ENCODE measurements around the gene C1QTNF9. TPM values are rescaled to one million over a fixed set of nuclear protein-coding genes. Genes with fewer than 3 reads are reported as not detected.
"Not testable (repeated sequence)": the region's sequence is repeated elsewhere in the genome, so short reads cannot be mapped to it uniquely, and the experiment has no call there.

C1QTNF9 gene
- total RNA-seq, 1 donor from 2014 or later = not detected

DNA sequence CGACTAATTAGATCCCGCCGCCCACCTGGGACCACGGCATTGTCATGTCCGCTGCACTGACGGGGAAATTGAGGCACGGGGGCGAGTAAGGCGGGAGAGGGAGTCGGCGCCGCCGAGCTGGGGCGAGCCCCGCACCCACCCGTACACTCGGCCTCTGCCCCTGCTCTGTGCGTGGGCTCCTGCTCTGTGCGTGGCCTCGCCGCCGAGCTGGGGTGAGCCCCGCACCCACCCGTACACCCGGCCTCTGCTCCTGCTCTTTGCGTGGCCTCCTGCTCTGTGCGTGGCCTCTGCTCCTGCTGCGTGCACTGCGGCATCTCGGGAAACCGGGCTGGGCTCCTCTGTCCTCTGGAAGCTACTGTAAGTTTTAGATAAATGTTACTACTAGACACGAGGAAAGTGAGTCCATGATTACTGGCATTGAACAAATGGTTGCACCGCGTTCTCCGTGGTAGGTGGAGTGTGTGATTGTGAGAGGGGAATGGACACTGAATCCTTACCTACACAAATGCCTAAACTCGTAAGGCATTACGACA, 826 bp upstream of the C1QTNF9 start:
- DNase-seq (ENCODE audit: low spot score in 2 of 2, unreplicated experiment in 2 of 2) = no peak
- Mint-ChIP-seq H3K27me3 (ENCODE audit: low read depth) (no peaks in the 10 kb centered on the region), H3K9me3 (no peaks in the 10 kb centered on the region), H3K36me3 (no peaks in the 10 kb centered on the region), H3K27ac (no peak overlapping the region), H3K4me3 (no peak overlapping the region), H3K4me1 (peaks cover 4% of the 10 kb centered on the region)
- TF ChIP-seq, protein P1, sequence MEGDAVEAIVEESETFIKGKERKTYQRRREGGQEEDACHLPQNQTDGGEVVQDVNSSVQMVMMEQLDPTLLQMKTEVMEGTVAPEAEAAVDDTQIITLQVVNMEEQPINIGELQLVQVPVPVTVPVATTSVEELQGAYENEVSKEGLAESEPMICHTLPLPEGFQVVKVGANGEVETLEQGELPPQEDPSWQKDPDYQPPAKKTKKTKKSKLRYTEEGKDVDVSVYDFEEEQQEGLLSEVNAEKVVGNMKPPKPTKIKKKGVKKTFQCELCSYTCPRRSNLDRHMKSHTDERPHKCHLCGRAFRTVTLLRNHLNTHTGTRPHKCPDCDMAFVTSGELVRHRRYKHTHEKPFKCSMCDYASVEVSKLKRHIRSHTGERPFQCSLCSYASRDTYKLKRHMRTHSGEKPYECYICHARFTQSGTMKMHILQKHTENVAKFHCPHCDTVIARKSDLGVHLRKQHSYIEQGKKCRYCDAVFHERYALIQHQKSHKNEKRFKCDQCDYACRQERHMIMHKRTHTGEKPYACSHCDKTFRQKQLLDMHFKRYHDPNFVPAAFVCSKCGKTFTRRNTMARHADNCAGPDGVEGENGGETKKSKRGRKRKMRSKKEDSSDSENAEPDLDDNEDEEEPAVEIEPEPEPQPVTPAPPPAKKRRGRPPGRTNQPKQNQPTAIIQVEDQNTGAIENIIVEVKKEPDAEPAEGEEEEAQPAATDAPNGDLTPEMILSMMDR (IDR thresholded peaks at IDR 0.05; ENCODE audit: unreplicated experiment) = no peak

DNA sequence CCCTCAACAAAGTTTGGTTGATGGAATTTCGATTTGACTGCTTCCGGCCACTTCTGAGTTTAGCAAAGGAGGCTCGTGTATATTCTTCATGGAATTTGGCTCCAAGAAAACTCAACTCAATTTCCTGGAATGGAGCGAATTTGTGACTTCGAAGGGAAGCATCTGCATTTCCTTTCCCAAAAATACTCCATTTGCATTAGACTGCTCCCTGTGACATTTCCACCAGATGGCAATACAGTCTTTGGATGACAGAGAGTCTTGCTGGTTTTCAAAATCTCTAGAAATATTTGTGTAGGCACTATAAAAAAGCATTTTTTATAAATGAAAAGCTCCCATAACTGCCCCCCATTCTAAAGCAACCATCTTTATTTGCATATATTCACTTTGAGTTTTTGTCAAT, 4.1 kb downstream of the C1QTNF9 start:
- H3K36me3 Mint-ChIP-seq = no peaks in the 10 kb centered on the region
- peaks cover 5% of the 10 kb centered on the region for H3K27me3 Mint-ChIP-seq (ENCODE audit: low read depth)
- no peaks in the 10 kb centered on the region for H3K4me1 Mint-ChIP-seq
- H3K9me3 Mint-ChIP-seq = peaks cover 4% of the 10 kb centered on the region
- no peak overlapping the region for H3K4me3 Mint-ChIP-seq
- no peak for DNase-seq (ENCODE audit: low spot score in 2 of 2, unreplicated experiment in 2 of 2)
- TF ChIP-seq, protein P1 (IDR thresholded peaks at IDR 0.05; ENCODE audit: unreplicated experiment) = no peak
- H3K27ac Mint-ChIP-seq = no peak overlapping the region

DNA sequence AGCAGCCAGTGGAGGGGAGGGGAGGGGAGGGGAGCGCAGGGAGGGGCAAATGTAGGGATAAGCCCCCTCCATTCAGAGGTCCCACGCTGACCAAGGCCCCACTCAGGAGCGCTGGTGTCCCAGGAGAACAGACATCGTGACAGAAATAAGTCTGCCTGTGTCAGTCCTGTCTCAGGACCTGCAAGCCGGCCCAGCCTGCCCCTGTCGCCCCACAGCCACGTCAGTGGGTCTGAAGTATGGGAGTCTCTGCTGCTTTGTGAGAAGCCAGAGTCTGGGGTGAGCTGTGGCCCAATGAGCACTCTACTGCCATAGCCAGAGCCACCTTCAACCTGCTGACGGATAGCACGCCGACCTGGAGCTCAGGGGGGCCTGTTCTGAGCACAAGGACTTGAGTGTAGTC, 8.5 kb downstream of the C1QTNF9 start:
- not testable (repeated sequence) for H3K27me3 Mint-ChIP-seq (ENCODE audit: low read depth); H3K4me1 Mint-ChIP-seq; H3K27ac Mint-ChIP-seq; H3K36me3 Mint-ChIP-seq; DNase-seq (ENCODE audit: low spot score in 2 of 2, unreplicated experiment in 2 of 2); H3K9me3 Mint-ChIP-seq; H3K4me3 Mint-ChIP-seq

DNA sequence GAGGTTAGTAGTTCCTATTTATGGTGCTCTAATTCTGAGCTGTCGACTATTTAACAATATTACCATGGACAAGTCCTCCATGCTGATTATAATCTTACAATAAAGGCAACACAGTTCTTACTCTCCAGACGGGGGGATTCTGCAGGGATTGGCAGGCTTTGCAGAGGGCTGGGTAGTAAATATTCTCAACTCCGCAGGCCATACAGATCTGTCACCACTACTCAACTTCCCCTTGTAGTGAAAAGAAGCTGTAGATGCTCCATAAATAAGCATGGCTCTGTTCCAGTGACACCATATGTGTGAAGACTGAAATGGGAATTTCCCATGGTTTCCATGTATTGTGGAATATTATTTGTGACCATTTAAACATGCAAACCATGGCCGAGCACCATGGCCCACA, 9.5 kb downstream of the C1QTNF9 start:
- DNase-seq (ENCODE audit: low spot score in 2 of 2, unreplicated experiment in 2 of 2); H3K4me1 Mint-ChIP-seq; H3K9me3 Mint-ChIP-seq; H3K27ac Mint-ChIP-seq; H3K36me3 Mint-ChIP-seq; H3K4me3 Mint-ChIP-seq; H3K27me3 Mint-ChIP-seq (ENCODE audit: low read depth): not testable (repeated sequence)

DNA sequence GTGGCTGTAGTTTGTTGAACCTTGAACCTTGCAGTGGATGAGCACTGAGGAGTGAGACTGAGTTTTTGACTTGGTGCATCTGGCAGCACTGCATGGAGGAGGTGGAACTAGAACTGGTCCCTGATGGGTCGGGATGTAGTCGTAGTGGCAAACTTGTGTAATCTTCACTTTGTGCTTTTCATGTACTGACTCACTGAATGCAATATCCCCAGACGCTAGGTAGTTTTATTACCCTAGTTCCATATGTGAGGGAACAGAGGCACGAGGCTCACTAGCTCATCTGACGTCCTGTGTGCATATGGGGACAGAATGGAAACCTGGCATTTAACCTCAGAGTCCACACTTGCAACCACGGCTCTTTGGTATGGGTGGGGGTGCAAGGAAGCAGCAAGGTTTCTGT, 10.3 kb downstream of the C1QTNF9 start:
- H3K4me3 Mint-ChIP-seq; H3K9me3 Mint-ChIP-seq; H3K36me3 Mint-ChIP-seq; H3K27ac Mint-ChIP-seq; H3K27me3 Mint-ChIP-seq (ENCODE audit: low read depth); H3K4me1 Mint-ChIP-seq; DNase-seq (ENCODE audit: low spot score in 2 of 2, unreplicated experiment in 2 of 2): not testable (repeated sequence)

DNA sequence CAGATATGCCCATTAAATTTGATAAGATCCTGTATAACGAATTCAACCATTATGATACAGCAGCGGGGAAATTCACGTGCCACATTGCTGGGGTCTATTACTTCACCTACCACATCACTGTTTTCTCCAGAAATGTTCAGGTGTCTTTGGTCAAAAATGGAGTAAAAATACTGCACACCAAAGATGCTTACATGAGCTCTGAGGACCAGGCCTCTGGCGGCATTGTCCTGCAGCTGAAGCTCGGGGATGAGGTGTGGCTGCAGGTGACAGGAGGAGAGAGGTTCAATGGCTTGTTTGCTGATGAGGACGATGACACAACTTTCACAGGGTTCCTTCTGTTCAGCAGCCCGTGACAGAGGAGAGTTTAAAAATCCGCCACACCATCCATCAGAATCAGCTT, 12.0 kb downstream of the C1QTNF9 start:
- H3K4me1 Mint-ChIP-seq, H3K9me3 Mint-ChIP-seq: not testable (repeated sequence)

DNA sequence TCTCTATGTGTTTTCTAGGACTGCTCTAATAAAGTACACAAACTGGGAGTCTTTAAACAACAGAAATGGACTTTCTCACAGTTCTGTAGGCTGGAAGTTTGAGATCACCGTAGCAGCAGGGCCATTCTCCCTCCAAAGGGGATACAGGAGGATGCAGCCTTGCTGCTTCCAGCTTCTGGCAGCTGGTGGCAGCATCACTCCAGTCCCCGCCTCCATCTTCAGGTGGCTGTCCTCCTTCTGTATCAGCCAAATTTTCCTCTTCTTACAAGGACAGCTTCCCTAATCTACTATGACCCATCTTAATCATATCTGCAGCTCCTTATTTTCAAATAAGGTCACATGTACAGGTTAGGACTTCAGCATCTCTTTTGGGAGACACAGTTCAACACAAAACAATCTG, 13.1 kb downstream of the C1QTNF9 start:
- not testable (repeated sequence) for H3K27ac Mint-ChIP-seq; H3K36me3 Mint-ChIP-seq; H3K4me3 Mint-ChIP-seq; H3K9me3 Mint-ChIP-seq; DNase-seq (ENCODE audit: low spot score in 2 of 2, unreplicated experiment in 2 of 2); H3K4me1 Mint-ChIP-seq
- H3K27me3 Mint-ChIP-seq (ENCODE audit: low read depth) = peaks cover 24% of the 10 kb centered on the region

More for the DNA sequence above, 12.0 kb downstream of the C1QTNF9 start:
- H3K36me3 Mint-ChIP-seq; H3K27ac Mint-ChIP-seq; DNase-seq (ENCODE audit: low spot score in 2 of 2, unreplicated experiment in 2 of 2); H3K4me3 Mint-ChIP-seq: not testable (repeated sequence)
- H3K27me3 Mint-ChIP-seq (ENCODE audit: low read depth) = peaks cover 17% of the 10 kb centered on the region

DNA sequence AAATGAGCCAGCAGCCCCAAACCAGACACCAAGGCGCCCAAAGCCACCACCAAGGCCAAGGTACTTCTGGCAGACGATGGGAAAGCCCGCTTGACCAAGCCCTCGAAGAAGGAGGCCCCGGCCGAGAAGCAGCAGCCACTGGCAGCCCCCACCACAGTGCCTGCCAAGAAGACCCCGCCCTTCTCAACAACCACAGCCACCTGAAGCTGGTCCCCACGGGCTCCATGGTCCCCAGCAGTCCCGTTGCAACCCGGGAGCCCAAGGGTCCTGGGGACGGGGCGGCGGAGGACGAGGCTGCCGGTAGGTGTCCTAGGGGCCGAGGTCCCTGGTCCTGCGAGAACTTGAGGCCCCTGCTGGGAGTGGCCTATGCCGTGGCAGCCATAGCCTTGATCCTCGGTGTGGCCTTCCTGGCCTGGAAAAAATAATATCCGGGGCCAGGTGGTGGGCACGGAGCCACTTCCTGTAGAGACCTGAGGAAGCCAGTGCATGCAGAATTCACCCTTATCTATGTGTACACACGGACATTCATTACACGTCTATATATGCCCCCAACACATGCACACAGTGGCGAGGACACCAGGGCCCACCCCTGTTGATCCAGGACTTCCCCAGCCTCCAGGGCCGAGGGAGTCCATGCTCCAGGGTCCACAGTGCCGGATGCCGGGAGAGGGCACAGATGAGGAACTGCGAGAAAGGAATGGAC, 13.8 kb downstream of the C1QTNF9 start:
- Mint-ChIP-seq H3K4me3 (no peak overlapping the region), H3K27ac (no peak overlapping the region), H3K9me3 (no peaks in the 10 kb centered on the region), H3K27me3 (ENCODE audit: low read depth) (peaks cover 27% of the 10 kb centered on the region), H3K36me3 (no peaks in the 10 kb centered on the region), H3K4me1 (no peaks in the 10 kb centered on the region)
- TF ChIP-seq, protein P1 (IDR thresholded peaks at IDR 0.05; ENCODE audit: unreplicated experiment) = no peak
- no peak for DNase-seq (ENCODE audit: low spot score in 2 of 2, unreplicated experiment in 2 of 2)

Data from mesothelial cell of epicardium (in vitro differentiated cells).